Testis (tissue), 2 donors: Measurements from ENCODE around the gene CALML4.

Source experiments
- CTCF ChIP-seq, 3 experiments: fragments of 450-650 bp in 2 of 3; fragments of 200-600 bp in 1 of 3; sonication (generic) in 1 of 3; IDR thresholded peaks; one replicate each; pipeline ENCODE4 v1.5.1; 2016 to 2019; ENCODE audit warnings: antibody characterized with exemption in 3 of 3, mild to moderate bottlenecking in 2 of 3, moderate library complexity in 1 of 3
- POLR2A ChIP-seq: fragments of 450-650 bp; IDR thresholded peaks from one replicate; pipeline ENCODE4 v1.6.1; 2017; ENCODE audit warnings: antibody characterized with exemption, mild to moderate bottlenecking, moderate library complexity

- TF ChIP-seq CTCF (IDR thresholded peaks at IDR 0.05): no peak
- no peak for TF ChIP-seq POLR2A
These were observed 29.6 kb downstream of the CALML4 start for GRCh38 chr15:68175526-68175925.
